H1 (cell line): ENCODE results near the gene WWC2. TPM values are rescaled to one million over a fixed set of nuclear protein-coding genes. Genes with fewer than 3 reads are reported as not detected.

Source experiments
- CTCF ChIA-PET: fragments of 300-600 bp; sonication (Branson Sonifier 250); formaldehyde crosslinking; loops from one replicate; lab custom pipeline; 2021; ENCODE audit not compliant: partially characterized antibody; lab: Charles Lee
- POLR2A ChIA-PET: fragments of 300-600 bp; sonication (Branson Sonifier 250); formaldehyde crosslinking; loops from one replicate; lab custom pipeline; 2021; ENCODE audit warnings: inconsistent platforms; ENCODE audit not compliant: partially characterized antibody; lab: Charles Lee
- DNase-seq, 2 experiments: peaks; one replicate each; pipeline versions ENCODE4 v3.0.0 to v3.0.0-alpha.2; 2010 to 2022; ENCODE audit warnings: low spot score in 2 of 2, low read depth in 1 of 2, mixed read lengths in 1 of 2
- FAIRE-seq: peaks from 2 replicates; lab custom pipeline; 2011; peaks lifted over from hg19 to GRCh38; lab: Jason Lieb, UNC
- H2AFZ ChIP-seq: 2 replicates; pipeline ENCODE4 v1.8.1; 2012; ENCODE audit warnings: low read length, inconsistent platforms
- H2AK5ac ChIP-seq: 2 replicates; pipeline ENCODE4 v1.6.1; 2013; ENCODE audit warnings: low read depth, low read length
- H2BK120ac ChIP-seq: replicated peaks from 2 replicates; pipeline ENCODE3; 2013; ENCODE audit warnings: low read depth, low read length, inconsistent platforms
- H2BK12ac ChIP-seq: 2 replicates; pipeline ENCODE4 v1.6.1; 2013; ENCODE audit warnings: low read depth, low read length
- H2BK15ac ChIP-seq: 2 replicates; pipeline ENCODE4 v1.6.1; 2013; ENCODE audit warnings: low read length
- H2BK20ac ChIP-seq: 2 replicates; pipeline ENCODE4 v1.6.1; 2013; ENCODE audit warnings: low read length
- H2BK5ac ChIP-seq: 2 replicates; pipeline ENCODE4 v1.6.1; 2013; ENCODE audit warnings: low read depth, low read length
- H3K14ac ChIP-seq: 2 replicates; pipeline ENCODE4 v1.6.1; 2013; ENCODE audit warnings: inconsistent platforms; ENCODE audit not compliant: insufficient read length
- H3K18ac ChIP-seq: 2 replicates; pipeline ENCODE4 v1.6.1; 2013; ENCODE audit warnings: low read length; ENCODE audit errors: extremely low read depth
- H3K23ac ChIP-seq: 2 replicates; pipeline ENCODE4 v1.6.1; 2013; ENCODE audit warnings: inconsistent platforms; ENCODE audit not compliant: insufficient read length
- H3K23me2 ChIP-seq: 2 replicates; pipeline ENCODE4 v1.6.1; 2013; ENCODE audit warnings: low read depth, low read length
- H3K27ac ChIP-seq: 2 replicates; pipeline ENCODE4 v1.6.1; 2011; ENCODE audit warnings: low read depth, low read length, inconsistent platforms
- H3K27me3 ChIP-seq, 4 experiments: replicated peaks in 1 of 4; 1 replicate in 1 of 4; 2 replicates in 3 of 4; pipeline versions ENCODE4 v1.6.1 to v1.8.1; 2011 to 2013; ENCODE audit warnings: low read length in 3 of 4, mild to moderate bottlenecking in 3 of 4, inconsistent platforms in 2 of 4, mixed read lengths in 2 of 4, moderate library complexity in 1 of 4; ENCODE audit not compliant: control insufficient read depth in 3 of 4, insufficient read depth in 3 of 4; ENCODE audit errors: extremely low read depth in 1 of 4
- H3K36me3 ChIP-seq, 4 experiments: 2 replicates each; pipeline versions ENCODE4 v1.6.1 to v1.8.1; 2011 to 2013; ENCODE audit warnings: mild to moderate bottlenecking in 4 of 4, low read length in 3 of 4, moderate library complexity in 2 of 4, control low read depth in 1 of 4, inconsistent platforms in 1 of 4; ENCODE audit not compliant: insufficient read depth in 4 of 4, control insufficient read depth in 2 of 4
- H3K4ac ChIP-seq: replicated peaks from 2 replicates; pipeline ENCODE3; 2013; ENCODE audit warnings: low read length, low read depth, mixed read lengths, inconsistent platforms; ENCODE audit not compliant: insufficient read length
- H3K4me1 ChIP-seq, 4 experiments: replicated peaks in 1 of 4; 1 replicate in 1 of 4; 2 replicates in 3 of 4; pipeline versions ENCODE4 v1.6.1 to v1.8.1; 2011 to 2013; ENCODE audit warnings: low read length in 3 of 4, inconsistent platforms in 2 of 4, mixed read lengths in 1 of 4; ENCODE audit not compliant: insufficient read depth in 4 of 4, control insufficient read depth in 3 of 4
- H3K4me2 ChIP-seq, 2 experiments: 2 replicates each; pipeline versions ENCODE4 v1.6.1 to v1.8.1; 2011 to 2013; ENCODE audit warnings: low read depth in 2 of 2, low read length in 2 of 2, control low read depth in 1 of 2, inconsistent platforms in 1 of 2, mild to moderate bottlenecking in 1 of 2; ENCODE audit not compliant: insufficient read depth in 1 of 2
- H3K4me3 ChIP-seq, 4 experiments: fragments of 200-600, 300-600 bp in 1 of 4; sonication (generic), shearing (Covaris generic), sonication (Bioruptor Twin) in 1 of 4; 2 replicates each; pipeline versions ENCODE4 v1.5.1 to v1.8.1; 2011 to 2016; ENCODE audit warnings: low read length in 4 of 4, low read depth in 3 of 4, control low read depth in 2 of 4, inconsistent platforms in 2 of 4, mild to moderate bottlenecking in 2 of 4, mixed read lengths in 1 of 4, moderate library complexity in 1 of 4; ENCODE audit not compliant: insufficient read depth in 2 of 4; ENCODE audit errors: extremely low read depth in 1 of 4
- H3K56ac ChIP-seq: replicated peaks from 2 replicates; pipeline ENCODE3; 2013; ENCODE audit warnings: low read depth, mild to moderate bottlenecking, mixed read lengths, low read length, inconsistent platforms; ENCODE audit not compliant: insufficient read length
- H3K79me1 ChIP-seq: 2 replicates; pipeline ENCODE4 v1.6.1; 2013; ENCODE audit warnings: low read depth, low read length, control low read depth
- H3K79me2 ChIP-seq, 2 experiments: 2 replicates each; pipeline versions ENCODE4 v1.6.1 to v1.8.1; 2012 to 2013; ENCODE audit warnings: low read length in 2 of 2, mild to moderate bottlenecking in 2 of 2, inconsistent platforms in 1 of 2; ENCODE audit not compliant: insufficient read depth in 2 of 2, control insufficient read depth in 1 of 2
- H3K9ac ChIP-seq, 4 experiments: replicated peaks in 1 of 4; 1 replicate in 1 of 4; 2 replicates in 3 of 4; pipeline versions ENCODE4 v1.6.1 to v1.8.1; 2011 to 2013; ENCODE audit warnings: low read depth in 3 of 4, low read length in 3 of 4, control low read depth in 2 of 4, mild to moderate bottlenecking in 2 of 4, moderate library complexity in 2 of 4, inconsistent platforms in 1 of 4; ENCODE audit errors: extremely low read depth in 1 of 4
- H3K9me3 ChIP-seq, 2 experiments: 2 replicates each; pipeline versions ENCODE4 v1.6.1 to v1.8.1; 2012 to 2013; ENCODE audit warnings: mild to moderate bottlenecking in 2 of 2, moderate library complexity in 2 of 2, control low read depth in 1 of 2, inconsistent platforms in 1 of 2, low read depth in 1 of 2, low read length in 1 of 2, mixed read lengths in 1 of 2; ENCODE audit not compliant: insufficient read depth in 2 of 2
- H4K20me1 ChIP-seq, 2 experiments: replicated peaks in 1 of 2; 2 replicates each; pipeline versions ENCODE3 to v1.8.1; 2011 to 2013; ENCODE audit warnings: inconsistent platforms in 2 of 2, low read length in 2 of 2, mild to moderate bottlenecking in 1 of 2; ENCODE audit not compliant: insufficient read depth in 2 of 2, control insufficient read depth in 1 of 2
- H4K5ac ChIP-seq: 2 replicates; pipeline ENCODE4 v1.6.1; 2013; ENCODE audit warnings: low read length, low read depth, mixed read lengths, inconsistent platforms; ENCODE audit not compliant: insufficient read length
- H4K8ac ChIP-seq: 2 replicates; pipeline ENCODE4 v1.8.0; 2013; ENCODE audit warnings: mild to moderate bottlenecking, moderate library complexity, low read length, inconsistent platforms; ENCODE audit not compliant: insufficient read depth; ENCODE audit errors: extremely low read depth
- H4K91ac ChIP-seq: replicated peaks from 2 replicates; pipeline ENCODE3; 2013; ENCODE audit warnings: low read length, mixed read lengths, inconsistent platforms; ENCODE audit not compliant: insufficient read length
- CEBPB ChIP-seq: IDR thresholded peaks from 2 replicates; pipeline ENCODE4 v1.6.1; 2012; ENCODE audit warnings: low read depth, low read length
- FOSL1 ChIP-seq: IDR thresholded peaks from 2 replicates; pipeline ENCODE4 v1.6.1; 2011; ENCODE audit warnings: mild to moderate bottlenecking, low read depth, low read length, moderate library complexity; ENCODE audit not compliant: insufficient read depth
- POLR2A ChIP-seq, 2 experiments: IDR thresholded peaks; 1 replicate in 1 of 2; 2 replicates in 1 of 2; pipeline ENCODE4 v1.6.1; 2011; ENCODE audit warnings: low read depth in 2 of 2, low read length in 2 of 2, mild to moderate bottlenecking in 2 of 2; ENCODE audit errors: control extremely low read depth in 1 of 2
- SP1 ChIP-seq: IDR thresholded peaks from 2 replicates; pipeline ENCODE4 v1.6.1; 2011; ENCODE audit warnings: low read depth, low read length
- TEAD4 ChIP-seq: IDR thresholded peaks from 2 replicates; pipeline ENCODE4 v1.6.1; 2012; ENCODE audit warnings: low read depth, low read length, inconsistent platforms, mixed read lengths
- WGBS, 2 experiments: shearing (Covaris generic) in 1 of 2; methylation state at CpG; one replicate each; pipeline versions ENCODE4 v1.1.6 to v1.1.7; 2013 to 2015; ENCODE audit warnings: low lambda C conversion rate in 2 of 2, mixed read lengths in 2 of 2, inconsistent platforms in 1 of 2, low coverage in 1 of 2, missing lambda C conversion rate in 1 of 2; ENCODE audit not compliant: insufficient replicate concordance in 2 of 2, insufficient coverage in 1 of 2, insufficient read length in 1 of 2; ENCODE audit errors: extremely low coverage in 1 of 2, missing lambda C conversion rate in 1 of 2; 5-methylcytosine and 5-hydroxymethylcytosine counted together
- polyA plus RNA-seq, 7 experiments: library from polyadenylated mRNA; depleted of rRNA in 3 of 7; stranded (reverse) in 5 of 7; unstranded in 2 of 7; fragments of >200 nt in 5 of 7; fragments of 200-250 nt in 2 of 7; gene quantifications; 1 replicate in 5 of 7; 2 replicates in 1 of 7; 4 replicates in 1 of 7; pipeline versions ENCODE4 v1.2.1 to v1.2.3, GENCODE V29; 2011 to 2013; ENCODE audit warnings: missing spikeins in 2 of 7, mixed read lengths in 2 of 7
- total RNA-seq: library from RNA; stranded (reverse); fragmentation: NEBNext Ultra II Directional; extraction: Animal tissue kit (Norgen Biotek cat#: 25700); gene quantifications from 2 replicates; pipeline ENCODE4 v1.2.1, GENCODE V29; 2021

The WWC2 gene
- total and polyA plus RNA-seq, 2 of the 8 experiments (the other 6 are each of a cell fraction or from before 2014, with no cell fraction given): 17.6 to 135 TPM

- Histone ChIP-seq H3K23ac (no peak overlapping the region), H2BK5ac (peak overlapping the region; percentile 41; the same call in 1 of the 2 replicates), H4K5ac (no peak overlapping the region), H3K4ac (no peak overlapping the region), H3K79me2 (no peaks in the 10 kb centered on the region), H4K8ac (no peak overlapping the region), H3K27me3 (no peaks in the 10 kb centered on the region), H3K56ac (no peak overlapping the region), H3K18ac (0 out of 2 replicates have a peak overlapping the region, but pooled peaks have one; percentile 26), H4K91ac (no peak overlapping the region), H2AK5ac (no peak overlapping the region), H3K27ac (no peak overlapping the region), H3K4me3 (peak overlapping the region in 1 of 4 experiments; percentile 7; a peak in 1 of 8 replicates), H3K9me3 (0 out of 4 replicates have a peak, but pooled peaks cover 0 to 3% of the 10 kb centered on the region in 2 experiments), H3K14ac (no peak overlapping the region), H3K4me2 (peak overlapping the region; percentile 25 to 28), H3K4me1 (peaks cover 3 to 14% (median 7%) of the 10 kb centered on the region in 4 experiments; a peak in 5 of 7 replicates), H2BK120ac (no peak overlapping the region), H4K20me1 (no peaks in the 10 kb centered on the region), H3K79me1 (no peaks in the 10 kb centered on the region), H2BK12ac (peak overlapping the region; percentile 32), H3K36me3 (no peaks in the 10 kb centered on the region), H2BK15ac (no peak overlapping the region), H2AFZ (peak overlapping the region; percentile 45; the same call in 1 of the 2 replicates), H3K9ac (no peak overlapping the region), H3K23me2 (no peaks in the 10 kb centered on the region), H2BK20ac (0 out of 2 replicates have a peak overlapping the region, but pooled peaks have one; percentile 16)
- WGBS, 2 experiments: 51% methylated on average over 7 of the region's 7 CpGs; no CpG with 5 or more reads in 1 of the 2 experiments
- DNase-seq (no peak), FAIRE-seq (peak; percentile 45)
- POLR2A ChIA-PET: interaction anchor here (0.5 to 3.9 kb wide), 4 partner anchors 13 to 188 kb away, joined by 3 to 41 read pairs (median 4); partner anchors contain the start of gene WWC2
- CTCF ChIA-PET: interaction anchor here (0.7 to 6.3 kb wide), 32 partner anchors 11 to 291 kb away, joined by 3 to 113 read pairs (median 6); partner anchors contain the start of gene WWC2
- TF ChIP-seq TEAD4 (peak; percentile 94), POLR2A (IDR thresholded peaks at IDR 0.05; ENCODE audit: control extremely low read depth in 1 of 2, low read depth in 2 of 2, low read length in 2 of 2) (no peak), FOSL1 (no peak), CEBPB (peak; percentile 64), SP1 (0 out of 2 replicates have a peak, but pooled peaks have one; percentile 13)
These were observed 24.6 kb upstream of the WWC2 start for GRCh38 chr4:183074288-183074990.
